ENCODE measurements around the gene EFCAB9. TPM values are rescaled to one million over a fixed set of nuclear protein-coding genes. Genes with fewer than 3 reads are reported as not detected.

Gene EFCAB9
- total RNA-seq, 4 donors from 2014 or later: not detected

DNA sequence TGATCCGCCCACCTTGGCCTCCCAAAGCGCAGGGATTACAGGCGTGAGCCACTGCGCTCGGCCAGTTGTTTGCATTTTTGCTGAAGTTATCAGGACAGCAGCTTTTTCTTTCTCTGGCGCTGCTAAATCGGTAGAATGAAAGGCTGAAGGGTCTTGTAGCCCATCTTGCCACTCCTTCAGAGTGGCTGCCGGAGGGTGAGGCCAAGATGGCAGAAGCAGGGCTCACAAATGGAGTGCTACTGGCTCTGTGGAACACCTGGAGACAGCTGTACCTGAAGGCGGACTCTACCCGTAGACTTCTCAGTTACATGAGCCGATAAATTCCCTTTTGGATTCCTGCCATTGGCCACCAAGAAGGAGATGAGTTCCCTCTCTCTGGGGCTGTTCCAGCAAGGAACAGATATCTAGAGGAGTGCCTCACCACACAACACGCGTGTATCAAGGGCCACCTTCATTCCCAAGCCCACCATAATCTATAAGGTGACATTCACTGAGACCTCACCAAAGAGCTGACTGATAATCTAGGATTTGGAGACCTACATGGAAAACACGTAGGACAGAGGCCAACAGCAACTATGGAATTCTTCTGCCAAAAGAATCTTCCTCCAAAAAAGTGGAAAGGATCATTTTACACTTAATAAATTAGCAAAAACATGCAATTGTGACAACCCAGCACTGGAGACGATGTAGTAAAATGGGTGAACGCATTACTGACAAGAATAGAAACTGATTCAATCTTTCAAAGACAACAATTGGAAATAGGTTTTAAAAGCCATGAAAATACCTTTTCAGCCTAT is 27.7 kb upstream of the EFCAB9 start:
- no peak for DNase-seq
- Histone ChIP-seq H3K9me3 (no peaks in the 10 kb centered on the region), H3K36me3 (no peaks in the 10 kb centered on the region), H3K27me3 (no peaks in the 10 kb centered on the region), H3K4me1 (peaks cover 0 to 42% (median 5%) of the 10 kb centered on the region in 4 donors), H3K4me3 (no peak overlapping the region), H3K27ac (no peak overlapping the region)
- TF ChIP-seq POLR2A (IDR thresholded peaks at IDR 0.05): no peak
- TF ChIP-seq, protein P1, sequence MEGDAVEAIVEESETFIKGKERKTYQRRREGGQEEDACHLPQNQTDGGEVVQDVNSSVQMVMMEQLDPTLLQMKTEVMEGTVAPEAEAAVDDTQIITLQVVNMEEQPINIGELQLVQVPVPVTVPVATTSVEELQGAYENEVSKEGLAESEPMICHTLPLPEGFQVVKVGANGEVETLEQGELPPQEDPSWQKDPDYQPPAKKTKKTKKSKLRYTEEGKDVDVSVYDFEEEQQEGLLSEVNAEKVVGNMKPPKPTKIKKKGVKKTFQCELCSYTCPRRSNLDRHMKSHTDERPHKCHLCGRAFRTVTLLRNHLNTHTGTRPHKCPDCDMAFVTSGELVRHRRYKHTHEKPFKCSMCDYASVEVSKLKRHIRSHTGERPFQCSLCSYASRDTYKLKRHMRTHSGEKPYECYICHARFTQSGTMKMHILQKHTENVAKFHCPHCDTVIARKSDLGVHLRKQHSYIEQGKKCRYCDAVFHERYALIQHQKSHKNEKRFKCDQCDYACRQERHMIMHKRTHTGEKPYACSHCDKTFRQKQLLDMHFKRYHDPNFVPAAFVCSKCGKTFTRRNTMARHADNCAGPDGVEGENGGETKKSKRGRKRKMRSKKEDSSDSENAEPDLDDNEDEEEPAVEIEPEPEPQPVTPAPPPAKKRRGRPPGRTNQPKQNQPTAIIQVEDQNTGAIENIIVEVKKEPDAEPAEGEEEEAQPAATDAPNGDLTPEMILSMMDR (IDR thresholded peaks at IDR 0.05): no peak

DNA sequence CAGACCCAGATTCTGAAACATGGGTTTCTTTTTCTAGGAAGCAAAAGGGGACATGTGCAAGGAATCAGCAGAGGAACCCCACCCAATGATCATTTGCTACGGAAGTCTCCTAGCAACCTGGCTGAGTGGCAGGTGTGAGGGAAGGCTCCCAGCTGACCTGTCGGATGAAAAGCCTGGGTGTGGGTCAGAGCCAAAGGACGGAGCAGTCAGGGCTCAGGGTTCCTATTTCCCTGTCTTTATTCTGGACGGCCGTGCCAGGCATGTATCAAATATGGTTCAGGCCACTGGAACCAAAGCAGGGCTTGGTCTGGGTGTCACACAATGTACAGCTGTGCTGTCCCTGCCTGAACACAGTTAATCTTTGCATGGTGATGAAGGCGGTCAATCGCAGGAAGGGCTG is 26.1 kb upstream of the EFCAB9 start:
- no peaks in the 10 kb centered on the region for H3K9me3 ChIP-seq
- no peak overlapping the region for H3K27ac ChIP-seq
- no peaks in the 10 kb centered on the region for H3K36me3 ChIP-seq
- DNase-seq: no peak
- no peak overlapping the region for H3K4me3 ChIP-seq
- H3K4me1 ChIP-seq: peaks cover 2 to 37% (median 5%) of the 10 kb centered on the region in 4 donors
- TF ChIP-seq, protein P1 (IDR thresholded peaks at IDR 0.05): no peak
- TF ChIP-seq POLR2A (IDR thresholded peaks at IDR 0.05): no peak
- H3K27me3 ChIP-seq: no peaks in the 10 kb centered on the region

DNA sequence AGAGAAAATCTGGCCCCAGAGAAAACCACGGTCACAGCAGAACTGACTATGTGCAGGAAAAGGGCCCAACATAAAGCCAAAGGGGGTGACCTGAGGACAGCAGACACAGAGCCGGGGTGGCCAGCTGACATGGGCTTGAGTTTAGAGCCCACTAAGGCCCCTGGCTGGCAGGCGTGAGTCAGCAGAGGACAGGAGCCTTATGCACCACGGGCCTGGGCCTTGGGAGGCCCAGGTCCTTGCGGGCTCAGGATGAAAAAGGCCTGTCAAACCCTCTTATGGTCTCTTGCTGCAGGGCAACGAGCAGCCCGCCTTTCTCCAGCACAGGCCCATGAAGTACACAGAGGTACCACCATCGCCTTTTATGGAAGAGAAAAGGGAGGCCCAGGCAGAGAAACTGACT is 25.7 kb upstream of the EFCAB9 start:
- no peak overlapping the region for H3K27ac ChIP-seq
- TF ChIP-seq, protein P1 (IDR thresholded peaks at IDR 0.05): no peak
- TF ChIP-seq POLR2A (IDR thresholded peaks at IDR 0.05): no peak
- H3K36me3 ChIP-seq: no peaks in the 10 kb centered on the region
- H3K4me3 ChIP-seq: no peak overlapping the region
- H3K9me3 ChIP-seq: no peaks in the 10 kb centered on the region
- DNase-seq: no peak
- H3K4me1 ChIP-seq: peaks cover 4 to 34% (median 6%) of the 10 kb centered on the region in 4 donors
- H3K27me3 ChIP-seq: no peaks in the 10 kb centered on the region

DNA sequence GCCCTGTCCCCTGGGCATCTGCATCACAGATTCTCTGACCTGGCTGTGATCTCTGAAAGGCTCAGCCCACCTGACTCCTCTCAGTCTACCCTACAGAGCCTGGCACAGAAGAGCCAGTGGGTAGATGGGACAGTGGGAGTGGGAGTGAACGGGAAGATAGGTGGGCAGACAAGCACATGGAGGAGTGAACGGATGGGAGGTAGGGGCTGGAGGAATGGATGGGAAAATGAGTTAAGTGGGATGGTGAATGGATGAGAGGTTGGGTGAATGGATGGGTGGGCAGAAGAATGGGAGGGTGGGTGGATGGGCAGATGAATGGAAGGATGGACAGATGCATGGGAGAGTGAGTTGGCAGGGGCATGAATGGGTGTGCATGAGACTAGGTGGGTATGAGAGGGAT is 24.8 kb upstream of the EFCAB9 start:
- H3K4me1 ChIP-seq: peaks cover under 1 to 30% (median 10%) of the 10 kb centered on the region in 4 donors
- DNase-seq: no peak
- H3K27ac ChIP-seq: no peak overlapping the region
- H3K27me3 ChIP-seq: no peaks in the 10 kb centered on the region
- no peak for TF ChIP-seq POLR2A (IDR thresholded peaks at IDR 0.05)
- TF ChIP-seq, protein P1 (IDR thresholded peaks at IDR 0.05): no peak
- no peaks in the 10 kb centered on the region for H3K36me3 ChIP-seq
- no peaks in the 10 kb centered on the region for H3K9me3 ChIP-seq
- no peak overlapping the region for H3K4me3 ChIP-seq

DNA sequence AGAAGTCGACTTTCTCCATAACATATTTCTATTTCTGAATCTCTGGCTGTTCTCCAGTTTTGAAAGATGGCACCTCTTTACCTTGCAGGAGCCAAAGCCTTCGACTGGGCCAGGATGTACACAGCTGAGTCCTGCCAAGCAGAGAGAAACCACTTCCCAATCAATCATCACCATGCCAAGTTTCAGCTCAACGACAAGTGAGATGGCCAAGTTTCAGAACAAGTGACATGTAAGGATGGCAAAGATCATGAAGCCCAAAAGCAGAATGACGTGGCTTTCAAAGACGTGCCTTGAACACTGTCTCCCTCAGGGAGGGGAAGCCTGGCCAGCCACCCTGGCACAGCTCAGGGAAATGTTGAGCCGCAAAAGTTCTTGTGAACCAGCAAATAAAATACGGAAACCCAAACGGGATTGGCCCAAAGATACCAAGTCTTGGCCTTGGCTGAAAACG is 23.7 kb upstream of the EFCAB9 start:
- DNase-seq: no peak
- H3K36me3 ChIP-seq: no peaks in the 10 kb centered on the region
- no peaks in the 10 kb centered on the region for H3K9me3 ChIP-seq
- no peak for TF ChIP-seq POLR2A (IDR thresholded peaks at IDR 0.05)
- TF ChIP-seq, protein P1 (IDR thresholded peaks at IDR 0.05): no peak
- no peak overlapping the region for H3K4me3 ChIP-seq
- H3K27ac ChIP-seq: no peak overlapping the region
- H3K27me3 ChIP-seq: no peaks in the 10 kb centered on the region
- H3K4me1 ChIP-seq: peaks cover 0 to 29% (median 10%) of the 10 kb centered on the region in 4 donors
